Ecto neural progenitor cell (in vitro differentiated cells): ENCODE results near the gene RIPOR3.
A peak's percentile ranks its signal among the peaks of the same experiment; 100 is the strongest.
"Not testable (repeated sequence)": the region's sequence is repeated elsewhere in the genome, so short reads cannot be mapped to it uniquely, and the experiment has no call there.

Experiments used
- DNase-seq: peaks from one replicate; pipeline ENCODE4 v3.0.0-alpha.2; 2018; ENCODE audit warnings: low spot score

RIPOR3 gene

GRCh38 chr20:50632701-50633100 lies 58.6 kb downstream of the RIPOR3 start:
- DNase-seq: no peak

DNA sequence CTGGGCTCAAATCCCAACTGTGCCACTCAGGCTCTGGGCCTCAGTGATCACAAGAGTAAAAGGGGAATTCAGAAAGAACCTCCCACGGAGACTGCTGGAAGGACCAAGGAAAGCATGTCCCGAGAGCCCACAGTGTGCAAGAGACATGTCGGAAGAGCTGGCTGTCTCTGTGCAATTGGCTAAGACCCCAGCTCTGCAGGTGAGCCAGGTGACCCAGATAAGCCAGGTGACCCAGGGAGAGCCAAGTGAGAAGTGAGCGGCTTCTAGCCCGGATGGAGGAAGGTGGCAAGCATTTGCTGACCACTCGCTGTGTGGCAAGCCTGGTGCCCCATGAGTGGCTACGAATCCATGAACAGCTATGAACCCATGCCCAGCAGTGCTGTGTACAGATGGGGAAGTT lies 59.1 kb downstream of the RIPOR3 start:
- no peak for DNase-seq

GRCh38 chr20:50630578-50631263 lies 60.6 kb downstream of the RIPOR3 start:
- no peak for DNase-seq

GRCh38 chr20:50629670-50630045 lies 61.7 kb downstream of the RIPOR3 start:
- DNase-seq: no peak

GRCh38 chr20:50628853-50629669 lies 62.3 kb downstream of the RIPOR3 start:
- no peak for DNase-seq

GRCh38 chr20:50628332-50628731 lies 63.0 kb downstream of the RIPOR3 start:
- no peak for DNase-seq

DNA sequence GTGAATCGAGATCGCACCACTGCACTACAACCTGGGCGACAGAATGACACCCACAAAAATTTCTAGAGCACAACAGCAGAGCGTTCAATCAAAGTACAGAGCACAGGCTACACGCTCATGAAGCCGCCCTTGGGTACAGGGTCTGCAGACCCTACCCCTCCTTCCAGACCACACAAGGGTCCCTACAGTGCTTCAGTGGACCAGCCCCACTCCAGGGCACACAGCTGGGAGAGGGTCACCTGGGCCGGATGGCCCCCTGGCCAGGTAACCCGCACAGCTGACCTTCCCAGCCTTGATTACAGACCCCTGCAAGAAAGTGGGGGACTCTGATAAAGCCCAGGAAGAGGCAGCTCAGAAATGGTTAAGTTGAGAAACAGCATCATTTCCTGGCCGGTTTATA lies 63.6 kb downstream of the RIPOR3 start:
- DNase-seq: no peak

GRCh38 chr20:50625986-50626677 lies 65.2 kb downstream of the RIPOR3 start:
- peak; percentile 74 for DNase-seq

- no peak for DNase-seq
Measured at GRCh38 chr20:50624351-50625016, 66.9 kb downstream of the RIPOR3 start.

DNA sequence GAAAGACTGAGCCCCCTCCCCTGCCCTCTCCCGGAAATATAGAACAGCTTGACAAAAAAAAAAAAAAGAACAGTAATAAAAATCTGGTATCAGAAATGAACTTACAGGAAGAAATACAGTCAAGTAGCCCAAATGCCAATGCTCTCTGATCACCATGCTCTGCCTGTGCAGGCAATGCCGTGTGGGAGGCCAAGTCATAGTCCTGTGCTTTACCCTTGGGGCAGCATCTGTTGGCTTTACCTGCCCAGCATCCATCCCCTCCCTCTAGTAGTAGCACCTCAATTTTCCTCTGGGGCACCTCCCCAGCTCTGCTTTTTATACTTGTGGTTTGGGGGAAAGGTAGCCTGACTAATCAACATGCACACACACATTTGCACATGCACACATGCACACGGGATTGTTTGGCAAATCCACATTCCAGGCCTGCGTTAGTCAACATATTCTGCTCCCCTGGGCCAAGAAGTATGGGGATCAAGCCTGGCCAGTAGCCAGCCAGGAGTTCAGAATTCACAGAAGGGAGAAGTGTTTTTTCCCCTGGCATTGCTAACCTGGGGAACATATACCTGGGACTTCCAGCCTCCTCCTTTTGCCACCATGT lies 70.2 kb downstream of the RIPOR3 start:
- no peak for DNase-seq

GRCh38 chr20:50620459-50620858 lies 70.9 kb downstream of the RIPOR3 start:
- DNase-seq: not testable (repeated sequence)

GRCh38 chr20:50618537-50618936 lies 72.8 kb downstream of the RIPOR3 start:
- no peak for DNase-seq

GRCh38 chr20:50617022-50617421 lies 74.3 kb downstream of the RIPOR3 start:
- no peak for DNase-seq

DNA sequence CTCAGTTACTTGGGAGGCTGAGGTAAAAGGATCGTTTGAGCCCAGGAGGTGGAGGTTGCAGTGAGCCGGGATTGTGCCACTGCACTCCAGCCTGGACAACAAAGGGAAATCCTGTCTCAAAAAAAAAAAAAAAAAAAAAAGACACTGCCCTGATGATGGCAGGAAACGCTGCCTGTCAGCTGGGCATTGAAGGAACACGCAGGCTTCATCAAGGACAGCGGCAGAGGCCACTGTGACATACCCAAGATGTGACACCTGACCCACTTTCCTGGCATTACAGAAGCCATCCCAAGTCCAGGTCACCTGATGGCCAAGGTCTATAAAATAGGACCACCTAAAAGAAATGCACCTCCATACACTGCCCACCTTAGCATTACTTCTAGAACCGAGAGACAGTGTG lies 75.9 kb downstream of the RIPOR3 start:
- no peak for DNase-seq

- no peak for DNase-seq
Measured at GRCh38 chr20:50613438-50614169, 77.7 kb downstream of the RIPOR3 start.

DNA sequence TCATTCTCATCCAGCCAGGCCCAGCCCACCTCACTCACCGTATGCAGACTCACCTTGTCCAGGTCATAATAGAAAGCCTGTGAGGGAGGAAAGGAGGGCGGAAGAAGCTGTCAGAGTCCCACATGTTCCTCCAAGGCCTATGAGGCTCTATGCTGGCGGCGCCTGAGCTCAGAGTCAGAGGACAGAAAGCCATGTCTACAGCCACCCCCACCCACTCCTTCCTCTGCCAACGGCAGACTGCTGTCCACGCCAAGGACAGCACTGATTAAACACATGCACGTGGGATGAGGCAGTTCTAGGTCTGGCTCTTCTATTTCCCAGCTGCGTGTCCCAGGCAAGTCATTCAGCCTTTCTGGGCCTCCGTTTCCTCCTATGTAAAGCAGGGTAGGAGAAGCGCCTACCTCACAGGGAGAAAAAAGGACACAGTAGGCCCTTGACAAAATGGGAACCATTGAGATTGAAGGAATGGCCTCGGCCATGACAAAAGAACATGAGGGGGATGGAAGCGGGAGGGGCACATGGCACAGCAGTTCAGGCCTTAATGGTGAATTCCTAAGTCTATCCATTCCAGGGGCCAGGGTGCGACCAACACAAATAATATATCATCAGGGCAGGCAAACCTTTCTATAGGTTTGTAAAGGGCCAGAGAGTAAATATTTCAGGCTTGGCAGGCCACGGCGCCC lies 80.1 kb downstream of the RIPOR3 start:
- DNase-seq: no peak

DNA sequence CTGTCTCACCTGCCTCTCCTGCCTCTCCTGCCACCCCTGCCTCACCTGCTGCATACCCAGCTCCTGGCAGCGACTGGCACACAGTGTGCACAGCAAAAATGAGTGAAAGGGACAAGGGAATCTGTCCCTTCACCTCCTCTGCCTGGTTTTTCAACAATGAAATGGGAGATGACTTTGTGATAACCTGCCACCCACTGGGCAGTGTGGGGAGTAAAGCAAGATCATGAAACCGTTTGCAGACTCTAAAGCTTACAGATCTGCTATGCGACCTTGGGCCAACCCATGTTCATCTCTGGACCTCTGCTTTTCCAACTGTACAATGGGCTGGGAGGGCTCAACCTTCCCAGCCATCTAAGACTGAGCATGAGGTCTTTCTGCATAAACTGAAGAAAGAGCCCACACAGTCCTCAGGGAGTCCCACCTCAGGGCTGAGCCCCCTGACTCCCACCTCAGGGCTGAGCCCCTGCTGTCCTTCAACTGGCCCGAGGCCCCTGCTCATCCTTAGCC lies 81.1 kb downstream of the RIPOR3 start:
- DNase-seq: no peak

DNA sequence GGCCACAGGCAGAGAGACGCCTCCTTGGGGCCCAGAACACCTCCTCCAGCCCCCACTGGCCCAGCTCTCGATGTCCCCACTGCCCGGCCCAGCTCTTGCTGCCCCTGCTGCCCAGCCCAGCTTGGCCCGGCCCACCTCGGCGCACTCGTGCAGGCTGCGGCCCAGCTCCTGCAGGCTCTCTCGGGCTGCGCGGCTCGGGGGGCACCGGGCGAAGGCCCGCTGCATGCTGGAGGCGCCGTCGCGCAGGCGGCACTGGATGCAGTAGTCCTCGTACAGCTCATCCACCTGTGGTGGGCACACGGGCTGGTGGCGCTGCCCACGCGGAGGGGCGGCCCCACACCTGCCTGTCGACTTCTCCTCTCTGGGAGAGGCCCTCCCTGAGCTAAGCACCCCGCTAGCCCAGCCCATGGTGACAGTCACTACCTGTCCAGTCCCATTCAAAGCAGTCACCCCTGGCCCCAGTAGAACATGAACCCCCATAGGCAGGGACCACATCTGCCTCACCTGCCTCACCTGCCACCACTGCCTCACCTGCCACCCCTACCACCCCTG lies 81.8 kb downstream of the RIPOR3 start:
- DNase-seq: no peak

- DNase-seq: no peak
Measured at GRCh38 chr20:50608750-50609104, 82.6 kb downstream of the RIPOR3 start.
